Measurements from ENCODE around the gene BNC2. TPM values are rescaled to one million over a fixed set of nuclear protein-coding genes. Genes with fewer than 3 reads are reported as not detected.

BNC2 gene
- total RNA-seq, 1 experiment from 2014 or later, result not detected

GRCh38 chr9:16705111-16705604 lies 165.3 kb downstream of the BNC2 start:
- H3K9me3 Mint-ChIP-seq (ENCODE audit: low read depth, unreplicated experiment), result no peaks in the 10 kb centered on the region
- CTCF ChIA-PET, result interaction anchor here (0.6 kb wide), 1 partner anchor 1593 kb away, joined by 4 read pairs; no protein-coding TSS in a partner anchor
- peak; percentile 50 for DNase-seq
- peaks cover 16% of the 10 kb centered on the region for H3K4me1 Mint-ChIP-seq (ENCODE audit: low read depth, unreplicated experiment)
- no peak for TF ChIP-seq CTCF (IDR thresholded peaks at IDR 0.05; ENCODE audit: unreplicated experiment)
- BruUV-seq (replicated peaks), result no TSS peak
- no peak overlapping the region for H3K27ac Mint-ChIP-seq (ENCODE audit: unreplicated experiment)
- H3K4me3 Mint-ChIP-seq (ENCODE audit: low read depth, unreplicated experiment), result peak overlapping the region; percentile 39
- no peaks in the 10 kb centered on the region for H3K36me3 Mint-ChIP-seq (ENCODE audit: insufficient read depth, unreplicated experiment)
- H3K27me3 Mint-ChIP-seq (ENCODE audit: unreplicated experiment), result no peaks in the 10 kb centered on the region
- intact Hi-C loops (cut with micrococcal nuclease; ENCODE audit: unreplicated experiment), result no loop called here

- intact Hi-C loops (cut with micrococcal nuclease; ENCODE audit: unreplicated experiment), result no loop called here
- Mint-ChIP-seq H3K36me3 (ENCODE audit: insufficient read depth, unreplicated experiment) (no peaks in the 10 kb centered on the region), H3K9me3 (ENCODE audit: low read depth, unreplicated experiment) (no peaks in the 10 kb centered on the region), H3K27me3 (ENCODE audit: unreplicated experiment) (no peaks in the 10 kb centered on the region), H3K4me1 (ENCODE audit: low read depth, unreplicated experiment) (peaks cover 16% of the 10 kb centered on the region), H3K27ac (ENCODE audit: unreplicated experiment) (no peak overlapping the region), H3K4me3 (ENCODE audit: low read depth, unreplicated experiment) (no peak overlapping the region)
- DNase-seq, result no peak
- no TSS peak for BruUV-seq (replicated peaks)
- CTCF ChIA-PET, result interaction anchor here (0.6 kb wide), 1 partner anchor 1594 kb away, joined by 4 read pairs; no protein-coding TSS in a partner anchor
- TF ChIP-seq CTCF (IDR thresholded peaks at IDR 0.05; ENCODE audit: unreplicated experiment), result no peak
These were observed 166.1 kb downstream of the BNC2 start for GRCh38 chr9:16704116-16705110.

- no TSS peak for BruUV-seq (replicated peaks)
- no peaks in the 10 kb centered on the region for H3K9me3 Mint-ChIP-seq (ENCODE audit: low read depth, unreplicated experiment)
- H3K36me3 Mint-ChIP-seq (ENCODE audit: insufficient read depth, unreplicated experiment), result no peaks in the 10 kb centered on the region
- CTCF ChIA-PET, result no interaction called here
- no peaks in the 10 kb centered on the region for H3K27me3 Mint-ChIP-seq (ENCODE audit: unreplicated experiment)
- no peak for DNase-seq
- intact Hi-C loops (cut with micrococcal nuclease; ENCODE audit: unreplicated experiment), result no loop called here
- TF ChIP-seq CTCF (IDR thresholded peaks at IDR 0.05; ENCODE audit: unreplicated experiment), result no peak
- H3K4me3 Mint-ChIP-seq (ENCODE audit: low read depth, unreplicated experiment), result no peak overlapping the region
- peaks cover 7% of the 10 kb centered on the region for H3K4me1 Mint-ChIP-seq (ENCODE audit: low read depth, unreplicated experiment)
- no peak overlapping the region for H3K27ac Mint-ChIP-seq (ENCODE audit: unreplicated experiment)
These were observed 169.1 kb downstream of the BNC2 start for GRCh38 chr9:16701347-16701746.

- intact Hi-C loops (cut with micrococcal nuclease; ENCODE audit: unreplicated experiment), result no loop called here
These were observed 176.9 kb downstream of the BNC2 start for GRCh38 chr9:16693616-16694015.

More at GRCh38 chr9:16693616-16694015, 176.9 kb downstream of the BNC2 start:
- no peak for TF ChIP-seq CTCF (IDR thresholded peaks at IDR 0.05; ENCODE audit: unreplicated experiment)
- BruUV-seq (replicated peaks), result no TSS peak
- H3K4me3 Mint-ChIP-seq (ENCODE audit: low read depth, unreplicated experiment), result no peak overlapping the region
- H3K36me3 Mint-ChIP-seq (ENCODE audit: insufficient read depth, unreplicated experiment), result no peaks in the 10 kb centered on the region
- no peaks in the 10 kb centered on the region for H3K4me1 Mint-ChIP-seq (ENCODE audit: low read depth, unreplicated experiment)
- no peak overlapping the region for H3K27ac Mint-ChIP-seq (ENCODE audit: unreplicated experiment)
- no peak for DNase-seq
- H3K9me3 Mint-ChIP-seq (ENCODE audit: low read depth, unreplicated experiment), result no peaks in the 10 kb centered on the region
- no peaks in the 10 kb centered on the region for H3K27me3 Mint-ChIP-seq (ENCODE audit: unreplicated experiment)
- CTCF ChIA-PET, result no interaction called here

All from Calu3 (cell line).